ENCODE results near the gene MAP4K2. TPM values are rescaled to one million over a fixed set of nuclear protein-coding genes. Genes with fewer than 3 reads are reported as not detected.

Gene MAP4K2
- total RNA-seq, 4 donors from 2014 or later = 35.5 to 77.8 (median 37.5) TPM

- Histone ChIP-seq H3K4me1 (peaks cover 32 to 54% of the 10 kb centered on the region in 2 donors), H3K36me3 (no peaks in the 10 kb centered on the region), H3K4me3 (replicated peaks in 1 of 3) (peak overlapping the region in 1 of 3 donors; percentile 40), H3K9me3 (no peaks in the 10 kb centered on the region), H3K27me3 (peaks cover 27% of the 10 kb centered on the region), H3K27ac (peak overlapping the region; percentile 29 to 83 (median 72))
- 0% methylated on average over 10 of the region's 89 CpGs; no CpG with 5 or more reads in 1 of the 2 donors for WGBS, 2 donors
- no peak for DNase-seq
- no peak for TF ChIP-seq POLR2A (IDR thresholded peaks at IDR 0.05)
- TF ChIP-seq, protein P1, sequence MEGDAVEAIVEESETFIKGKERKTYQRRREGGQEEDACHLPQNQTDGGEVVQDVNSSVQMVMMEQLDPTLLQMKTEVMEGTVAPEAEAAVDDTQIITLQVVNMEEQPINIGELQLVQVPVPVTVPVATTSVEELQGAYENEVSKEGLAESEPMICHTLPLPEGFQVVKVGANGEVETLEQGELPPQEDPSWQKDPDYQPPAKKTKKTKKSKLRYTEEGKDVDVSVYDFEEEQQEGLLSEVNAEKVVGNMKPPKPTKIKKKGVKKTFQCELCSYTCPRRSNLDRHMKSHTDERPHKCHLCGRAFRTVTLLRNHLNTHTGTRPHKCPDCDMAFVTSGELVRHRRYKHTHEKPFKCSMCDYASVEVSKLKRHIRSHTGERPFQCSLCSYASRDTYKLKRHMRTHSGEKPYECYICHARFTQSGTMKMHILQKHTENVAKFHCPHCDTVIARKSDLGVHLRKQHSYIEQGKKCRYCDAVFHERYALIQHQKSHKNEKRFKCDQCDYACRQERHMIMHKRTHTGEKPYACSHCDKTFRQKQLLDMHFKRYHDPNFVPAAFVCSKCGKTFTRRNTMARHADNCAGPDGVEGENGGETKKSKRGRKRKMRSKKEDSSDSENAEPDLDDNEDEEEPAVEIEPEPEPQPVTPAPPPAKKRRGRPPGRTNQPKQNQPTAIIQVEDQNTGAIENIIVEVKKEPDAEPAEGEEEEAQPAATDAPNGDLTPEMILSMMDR (IDR thresholded peaks at IDR 0.05) = no peak
- intact Hi-C loops (cut with DNase I) = no loop called here
Measured at GRCh38 chr11:64744544-64745188, 58.3 kb downstream of the MAP4K2 start.

GRCh38 chr11:64743591-64744543 lies 59.1 kb downstream of the MAP4K2 start, which contains the start of gene RASGRP2:
Gene RASGRP2 (minus strand): TSS chr11:64744142. CDS start chr11:64742866, 1,276 bp downstream.
- WGBS, 2 donors = 4 to 5% methylated on average over 21 to 46 of the region's 57 CpGs
- Histone ChIP-seq H3K4me3 (replicated peaks in 1 of 3) (peak within 1 kb of the TSS in 1 of 3 donors; percentile 40), H3K27me3 (peaks cover 27% of the 10 kb centered on the region), H3K27ac (peak within 1 kb of the TSS; percentile 29 to 83 (median 72)), H3K9me3 (no peaks in the 10 kb centered on the region), H3K4me1 (peaks cover 32 to 54% of the 10 kb centered on the region in 2 donors), H3K36me3 (no peaks in the 10 kb centered on the region)
- TF ChIP-seq, protein P1 (IDR thresholded peaks at IDR 0.05) = peak in 4 of 6 experiments; percentile 24 to 54 (median 33)
- no peak for TF ChIP-seq POLR2A (IDR thresholded peaks at IDR 0.05)
- intact Hi-C loops (cut with DNase I) = no loop called here
- DNase-seq = peak; percentile 38 to 56

DNA sequence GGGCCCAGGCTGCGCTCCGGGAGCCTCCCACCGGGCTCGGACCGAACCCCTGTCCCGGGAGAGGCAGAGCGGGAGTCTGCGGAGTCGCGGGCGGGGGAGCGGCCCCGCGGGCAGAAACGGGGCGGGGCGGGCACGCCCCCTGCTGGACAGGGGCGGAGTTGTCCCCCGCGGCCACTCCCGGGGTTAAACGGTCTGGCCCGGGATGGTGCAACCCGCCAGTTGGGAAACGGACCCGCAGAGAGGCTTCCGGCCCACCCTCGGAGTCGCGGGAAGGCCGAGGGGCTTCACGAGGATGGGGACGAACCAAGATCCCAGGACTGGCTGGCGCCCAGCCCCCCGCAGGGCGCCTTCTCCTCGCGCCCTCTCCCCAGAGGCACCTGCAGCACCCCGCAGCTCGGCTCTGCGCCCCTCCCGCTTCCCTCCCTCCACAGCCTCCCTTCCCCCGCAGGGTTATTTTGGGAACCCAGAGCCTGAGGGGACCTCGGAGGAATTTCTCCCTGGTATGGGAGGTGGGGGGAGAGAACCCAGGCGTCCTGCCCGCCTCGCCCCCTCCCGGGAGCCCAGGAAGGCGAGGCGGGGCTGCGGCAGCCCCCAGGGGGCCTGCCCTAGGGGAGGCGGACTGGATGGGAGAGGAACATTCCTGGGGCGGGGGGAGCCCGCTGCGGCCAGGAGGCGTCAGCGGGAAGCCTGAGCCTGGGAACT lies 60.0 kb downstream of the MAP4K2 start:
- TF ChIP-seq POLR2A (IDR thresholded peaks at IDR 0.05) = no peak
- TF ChIP-seq, protein P1 (IDR thresholded peaks at IDR 0.05) = peak in 5 of 6 experiments; percentile 48 to 70 (median 52)
- peak; percentile 42 to 50 for DNase-seq
- Histone ChIP-seq H3K36me3 (no peaks in the 10 kb centered on the region), H3K9me3 (no peaks in the 10 kb centered on the region), H3K27ac (peak overlapping the region in 2 of 3 donors; percentile 57 to 60), H3K4me3 (replicated peaks in 1 of 3) (peak overlapping the region in 1 of 3 donors; percentile 40), H3K27me3 (peaks cover 27% of the 10 kb centered on the region), H3K4me1 (peaks cover 32 to 54% of the 10 kb centered on the region in 2 donors)
- intact Hi-C loops (cut with DNase I) = no loop called here
- 0 to 2% methylated on average over 5 to 7 of the region's 58 CpGs for WGBS, 2 donors

DNA sequence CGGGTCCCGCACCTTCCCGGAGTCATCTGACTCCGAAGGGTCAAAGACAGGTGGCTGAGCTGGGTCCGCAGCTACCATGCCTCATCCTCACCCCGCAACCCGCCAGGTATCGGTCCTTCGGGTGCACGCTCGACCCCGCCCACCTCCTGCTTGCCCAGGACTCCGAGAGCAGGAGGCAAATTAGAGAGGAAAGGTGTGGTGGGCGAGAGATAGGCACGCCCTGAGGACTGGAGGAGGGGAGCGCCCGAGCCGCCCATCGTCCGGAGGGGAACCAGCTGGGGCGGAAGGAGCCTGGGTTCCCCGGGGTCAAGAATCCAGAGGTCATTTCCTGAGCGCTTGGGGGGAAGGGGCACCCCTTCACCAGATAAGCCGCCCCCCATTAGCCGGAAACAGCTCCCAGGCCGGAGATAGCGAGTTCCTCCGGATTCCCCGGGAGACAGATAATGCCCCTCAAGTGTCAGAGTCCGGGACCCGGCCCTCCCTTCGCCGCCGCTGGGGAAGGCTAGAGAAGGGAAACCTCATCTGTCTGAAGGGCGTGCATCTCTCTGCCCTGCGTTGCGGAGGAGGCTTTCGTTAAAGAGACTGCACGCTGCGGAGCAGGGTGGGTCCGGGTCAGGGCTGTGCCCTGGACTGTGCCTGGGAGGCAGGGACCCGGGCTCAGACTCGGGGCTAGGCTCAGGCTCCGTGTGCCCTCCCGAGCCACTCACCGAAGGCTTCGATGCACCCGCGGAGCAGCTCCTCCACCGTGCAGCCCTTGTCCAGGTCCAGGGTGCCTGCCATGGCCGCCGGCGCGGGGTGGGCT lies 60.7 kb downstream of the MAP4K2 start:
- WGBS, 2 donors = 11 to 22% methylated on average over 25 to 39 of the region's 54 CpGs
- Histone ChIP-seq H3K36me3 (no peaks in the 10 kb centered on the region), H3K4me1 (peaks cover 29 to 51% of the 10 kb centered on the region in 2 donors), H3K27ac (peak overlapping the region in 2 of 3 donors; percentile 57 to 60), H3K27me3 (peaks cover 27% of the 10 kb centered on the region), H3K4me3 (replicated peaks in 1 of 3) (peak overlapping the region in 1 of 3 donors; percentile 40), H3K9me3 (no peaks in the 10 kb centered on the region)
- no peak for DNase-seq
- TF ChIP-seq POLR2A (IDR thresholded peaks at IDR 0.05) = no peak
- TF ChIP-seq, protein P1 (IDR thresholded peaks at IDR 0.05) = no peak
- intact Hi-C loops (cut with DNase I) = no loop called here
